H1 (cell line): ENCODE results near the gene SRPX.

Experiments used
- CTCF ChIP-seq, 3 experiments: IDR thresholded peaks; 1 replicate in 2 of 3; 2 replicates in 1 of 3; pipeline versions ENCODE4 v1.5.1 to v1.6.1; 2011; ENCODE audit warnings: low read length in 3 of 3, mild to moderate bottlenecking in 3 of 3, inconsistent platforms in 2 of 3, low read depth in 1 of 3, moderate library complexity in 1 of 3; ENCODE audit not compliant: insufficient read depth in 1 of 3; ENCODE audit errors: control extremely low read depth in 1 of 3
- EZH2 ChIP-seq: fragments of 200-600 bp; sonication (generic); IDR thresholded peaks from 2 replicates; pipeline ENCODE4 v1.7.1; 2012; ENCODE audit warnings: low read depth, mild to moderate bottlenecking, moderate library complexity, low read length, inconsistent platforms; ENCODE audit not compliant: severe bottlenecking
- POLR2AphosphoS5 ChIP-seq: IDR thresholded peaks from 2 replicates; pipeline ENCODE4 v1.6.1; 2011; ENCODE audit warnings: low read depth, low read length
- RBBP5 ChIP-seq: IDR thresholded peaks from 2 replicates; pipeline ENCODE4 v1.7.1; 2012; ENCODE audit warnings: low read depth, mild to moderate bottlenecking, inconsistent platforms, low read length, moderate library complexity, borderline replicate concordance
- SP1 ChIP-seq: IDR thresholded peaks from 2 replicates; pipeline ENCODE4 v1.6.1; 2011; ENCODE audit warnings: low read depth, low read length
- TEAD4 ChIP-seq: IDR thresholded peaks from 2 replicates; pipeline ENCODE4 v1.6.1; 2012; ENCODE audit warnings: low read depth, low read length, inconsistent platforms, mixed read lengths
- TF ChIP-seq, protein P1 (sequence below): IDR thresholded peaks from 2 replicates; pipeline ENCODE4 v1.6.1; 2012; ENCODE audit warnings: low read length, inconsistent platforms

GRCh38 chrX:38166478-38167083, 54.1 kb downstream of the SRPX start:
- TF ChIP-seq SP1: no peak
- TF ChIP-seq CTCF (IDR thresholded peaks at IDR 0.05; ENCODE audit: control extremely low read depth in 1 of 3, insufficient read depth in 1 of 3, low read depth in 1 of 3, low read length in 3 of 3): peak in 1 of 3 experiments; percentile 23; a peak in 1 of 4 replicates
- TF ChIP-seq, protein P1, sequence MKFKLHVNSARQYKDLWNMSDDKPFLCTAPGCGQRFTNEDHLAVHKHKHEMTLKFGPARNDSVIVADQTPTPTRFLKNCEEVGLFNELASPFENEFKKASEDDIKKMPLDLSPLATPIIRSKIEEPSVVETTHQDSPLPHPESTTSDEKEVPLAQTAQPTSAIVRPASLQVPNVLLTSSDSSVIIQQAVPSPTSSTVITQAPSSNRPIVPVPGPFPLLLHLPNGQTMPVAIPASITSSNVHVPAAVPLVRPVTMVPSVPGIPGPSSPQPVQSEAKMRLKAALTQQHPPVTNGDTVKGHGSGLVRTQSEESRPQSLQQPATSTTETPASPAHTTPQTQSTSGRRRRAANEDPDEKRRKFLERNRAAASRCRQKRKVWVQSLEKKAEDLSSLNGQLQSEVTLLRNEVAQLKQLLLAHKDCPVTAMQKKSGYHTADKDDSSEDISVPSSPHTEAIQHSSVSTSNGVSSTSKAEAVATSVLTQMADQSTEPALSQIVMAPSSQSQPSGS: no peak
- no peak for TF ChIP-seq RBBP5
- no peak for TF ChIP-seq TEAD4
- TF ChIP-seq POLR2AphosphoS5: no peak
- no peak for TF ChIP-seq EZH2
